UCSD-AML1 (cell line): ENCODE results near the gene CNTN5.

ENCODE experiments used
- DNase-seq: peaks from one replicate; lab custom pipeline; 2025; ENCODE audit not compliant: unreplicated experiment; lab: John Stamatoyannopoulos, UW

CNTN5 gene

GRCh38 chr11:99887481-99887880, 866.7 kb downstream of the CNTN5 start:
- DNase-seq = no peak

GRCh38 chr11:99893811-99894210, 873.1 kb downstream of the CNTN5 start:
- DNase-seq = no peak

- DNase-seq = no peak
These were observed 880.4 kb downstream of the CNTN5 start for GRCh38 chr11:99901175-99901574.

- no peak for DNase-seq
These were observed 890.4 kb downstream of the CNTN5 start for GRCh38 chr11:99911116-99911515.

- DNase-seq = no peak
These were observed 895.3 kb downstream of the CNTN5 start for GRCh38 chr11:99916078-99916477.

GRCh38 chr11:99918761-99919160, 898.0 kb downstream of the CNTN5 start:
- DNase-seq = no peak

- DNase-seq = no peak
These were observed 900.2 kb downstream of the CNTN5 start for GRCh38 chr11:99920956-99921355.

- no peak for DNase-seq
These were observed 905.2 kb downstream of the CNTN5 start for GRCh38 chr11:99925968-99926367.

- no peak for DNase-seq
These were observed 911.9 kb downstream of the CNTN5 start for GRCh38 chr11:99932684-99933083.

- no peak for DNase-seq
These were observed 913.3 kb downstream of the CNTN5 start for GRCh38 chr11:99934008-99934407.

- DNase-seq = no peak
These were observed 916.6 kb downstream of the CNTN5 start for GRCh38 chr11:99937330-99937729.

GRCh38 chr11:99952816-99953215, 932.1 kb downstream of the CNTN5 start:
- DNase-seq = no peak

GRCh38 chr11:99960536-99960935, 939.8 kb downstream of the CNTN5 start:
- DNase-seq = no peak

GRCh38 chr11:99968336-99968735, 947.6 kb downstream of the CNTN5 start:
- DNase-seq = no peak

GRCh38 chr11:99973993-99974392, 953.2 kb downstream of the CNTN5 start:
- DNase-seq = no peak

- no peak for DNase-seq
These were observed 958.3 kb downstream of the CNTN5 start for GRCh38 chr11:99979042-99979441.

- no peak for DNase-seq
These were observed 967.2 kb downstream of the CNTN5 start for GRCh38 chr11:99987821-99988470.

- DNase-seq = no peak
These were observed 967.7 kb downstream of the CNTN5 start for GRCh38 chr11:99988471-99988837.

GRCh38 chr11:100003985-100004384, 983.2 kb downstream of the CNTN5 start:
- no peak for DNase-seq

- DNase-seq = no peak
These were observed 983.8 kb downstream of the CNTN5 start for GRCh38 chr11:100004541-100004940.

- DNase-seq = no peak
These were observed 987.7 kb downstream of the CNTN5 start for GRCh38 chr11:100008417-100008816.

- no peak for DNase-seq
These were observed 989.0 kb downstream of the CNTN5 start for GRCh38 chr11:100009728-100010127.

GRCh38 chr11:100010393-100010792, 989.6 kb downstream of the CNTN5 start:
- no peak for DNase-seq
